Measurements from ENCODE around the gene RGS13.

Gene RGS13

GRCh38 chr1:192626366-192627179 is 9.4 kb upstream of the RGS13 start:
- no peak for DNase-seq (ENCODE audit: low read depth in 2 of 2)

GRCh38 chr1:192627901-192628300 is 8.0 kb upstream of the RGS13 start:
- no peak for DNase-seq (ENCODE audit: low read depth in 2 of 2)

- DNase-seq (ENCODE audit: low read depth in 2 of 2) = no peak
These were observed 7.4 kb upstream of the RGS13 start for GRCh38 chr1:192628396-192629057.

- DNase-seq (ENCODE audit: low read depth in 2 of 2) = no peak
These were observed 6.3 kb upstream of the RGS13 start for GRCh38 chr1:192629612-192630011.

- DNase-seq (ENCODE audit: low read depth in 2 of 2) = no peak
These were observed 5.2 kb upstream of the RGS13 start for GRCh38 chr1:192630521-192631287.

- no peak for DNase-seq (ENCODE audit: low read depth in 2 of 2)
These were observed 4.2 kb upstream of the RGS13 start for GRCh38 chr1:192631749-192632148.

GRCh38 chr1:192632188-192632587 is 3.8 kb upstream of the RGS13 start:
- no peak for DNase-seq (ENCODE audit: low read depth in 2 of 2)

- DNase-seq (ENCODE audit: low read depth in 2 of 2) = no peak
These were observed 3.1 kb upstream of the RGS13 start for GRCh38 chr1:192632641-192633532.

GRCh38 chr1:192633533-192634253 is 2.3 kb upstream of the RGS13 start:
- DNase-seq (ENCODE audit: low read depth in 2 of 2) = no peak

- DNase-seq (ENCODE audit: low read depth in 2 of 2) = no peak
These were observed 906 bp upstream of the RGS13 start for GRCh38 chr1:192635041-192635440.

GRCh38 chr1:192639607-192640368 is 3.8 kb downstream of the RGS13 start:
- no peak for DNase-seq (ENCODE audit: low read depth in 2 of 2)

- no peak for DNase-seq (ENCODE audit: low read depth in 2 of 2)
These were observed 16.2 kb downstream of the RGS13 start for GRCh38 chr1:192652159-192652558.

GRCh38 chr1:192654120-192654519 is 18.2 kb downstream of the RGS13 start:
- no peak for DNase-seq (ENCODE audit: low read depth in 2 of 2)

GRCh38 chr1:192654591-192655251 is 18.8 kb downstream of the RGS13 start:
- no peak for DNase-seq (ENCODE audit: low read depth in 2 of 2)

GRCh38 chr1:192657760-192658159 is 21.8 kb downstream of the RGS13 start:
- no peak for DNase-seq (ENCODE audit: low read depth in 2 of 2)

- DNase-seq (ENCODE audit: low read depth in 2 of 2) = no peak
These were observed 22.3 kb downstream of the RGS13 start for GRCh38 chr1:192658255-192658654.

GRCh38 chr1:192660613-192661012 is 24.7 kb downstream of the RGS13 start:
- no peak for DNase-seq (ENCODE audit: low read depth in 2 of 2)

GRCh38 chr1:192668409-192668983 is 32.5 kb downstream of the RGS13 start:
- no peak for DNase-seq (ENCODE audit: low read depth in 2 of 2)

- no peak for DNase-seq (ENCODE audit: low read depth in 2 of 2)
These were observed 33.2 kb downstream of the RGS13 start for GRCh38 chr1:192669174-192669573.

Measured in stimulated activated CD8-positive, alpha-beta memory T cell treated with anti-CD3 and anti-CD28 coated beads, Interleukin-7, amount 100 ng/mL, for 4 hours (primary cell).